Astrocyte (in vitro differentiated cells and primary cell): ENCODE data around the gene GAMT. TPM values are rescaled to one million over a fixed set of nuclear protein-coding genes. Genes with fewer than 3 reads are reported as not detected.
A peak's percentile ranks its signal among the peaks of the same experiment; 100 is the strongest.

ENCODE experiments used
- DNase-seq: peaks from one replicate; pipeline ENCODE4 v3.0.0-alpha.2; 2010; ENCODE audit warnings: low read depth
- FAIRE-seq: peaks from 2 replicates; lab custom pipeline; 2011; peaks lifted over from hg19 to GRCh38; lab: Jason Lieb, UNC
- H2AFZ ChIP-seq: 2 replicates; pipeline ENCODE4 v1.6.0; 2012; ENCODE audit warnings: low read depth, low read length, inconsistent platforms
- H3K27ac ChIP-seq: 2 replicates; pipeline ENCODE4 v1.5.1; 2011; ENCODE audit warnings: low read depth, low read length, inconsistent platforms
- H3K27me3 ChIP-seq: 2 replicates; pipeline ENCODE4 v1.6.0; 2011; ENCODE audit warnings: low read length, inconsistent platforms; ENCODE audit not compliant: insufficient read depth
- H3K36me3 ChIP-seq: 2 replicates; pipeline ENCODE4 v1.5.1; 2011; ENCODE audit warnings: low read length, inconsistent platforms; ENCODE audit not compliant: insufficient read depth
- H3K4me1 ChIP-seq: 2 replicates; pipeline ENCODE4 v1.5.1; 2011; ENCODE audit warnings: low read length, inconsistent platforms; ENCODE audit not compliant: insufficient read depth
- H3K4me2 ChIP-seq: 2 replicates; pipeline ENCODE4 v1.6.0; 2012; ENCODE audit warnings: low read length, inconsistent platforms
- H3K4me3 ChIP-seq: 2 replicates; pipeline ENCODE4 v1.5.1; 2011; ENCODE audit warnings: low read depth, mild to moderate bottlenecking, low read length, inconsistent platforms; ENCODE audit not compliant: insufficient read depth
- H3K79me2 ChIP-seq: 2 replicates; pipeline ENCODE4 v1.6.0; 2012; ENCODE audit warnings: mild to moderate bottlenecking, low read length, inconsistent platforms; ENCODE audit not compliant: insufficient read depth
- H3K9ac ChIP-seq: 2 replicates; pipeline ENCODE4 v1.6.0; 2012; ENCODE audit warnings: mild to moderate bottlenecking, low read length, inconsistent platforms
- H3K9me3 ChIP-seq: 2 replicates; pipeline ENCODE4 v1.5.1; 2012; ENCODE audit warnings: low read depth, mild to moderate bottlenecking, low read length, inconsistent platforms; ENCODE audit not compliant: insufficient read depth
- H4K20me1 ChIP-seq: 2 replicates; pipeline ENCODE4 v1.6.0; 2012; ENCODE audit warnings: low read length, inconsistent platforms; ENCODE audit not compliant: insufficient read depth
- H3K27ac Mint-ChIP-seq: one replicate; pipeline ENCODE4 v1.8.0; 2021; ENCODE audit warnings: mild to moderate bottlenecking, mixed read lengths; ENCODE audit not compliant: unreplicated experiment
- H3K27me3 Mint-ChIP-seq: one replicate; pipeline ENCODE4 v1.8.0; 2021; ENCODE audit warnings: low read depth, mixed read lengths; ENCODE audit not compliant: unreplicated experiment
- H3K36me3 Mint-ChIP-seq: one replicate; pipeline ENCODE4 v1.8.0; 2021; ENCODE audit warnings: low read depth, mixed read lengths; ENCODE audit not compliant: unreplicated experiment
- H3K4me1 Mint-ChIP-seq: one replicate; pipeline ENCODE4 v1.8.0; 2021; ENCODE audit warnings: low read depth, mixed read lengths; ENCODE audit not compliant: unreplicated experiment
- H3K4me3 Mint-ChIP-seq: one replicate; pipeline ENCODE4 v1.8.0; 2021; ENCODE audit warnings: mild to moderate bottlenecking, moderate library complexity, mixed read lengths; ENCODE audit not compliant: unreplicated experiment
- H3K9me3 Mint-ChIP-seq: one replicate; pipeline ENCODE4 v1.8.0; 2021; ENCODE audit warnings: mild to moderate bottlenecking, mixed read lengths; ENCODE audit not compliant: unreplicated experiment
- CTCF ChIP-seq: IDR thresholded peaks from 2 replicates; pipeline ENCODE4 v1.5.1; 2011; ENCODE audit warnings: low read depth, mild to moderate bottlenecking, inconsistent platforms, low read length, moderate library complexity; ENCODE audit not compliant: insufficient read depth
- EZH2 ChIP-seq: IDR thresholded peaks from 2 replicates; pipeline ENCODE4 v1.6.1; 2012; ENCODE audit warnings: mild to moderate bottlenecking, low read length, inconsistent platforms; ENCODE audit not compliant: insufficient read depth
- total RNA-seq: library from RNA; stranded (reverse); gene quantifications from 2 replicates; pipeline ENCODE4 v1.2.1, GENCODE V29; 2021

GAMT gene
- total RNA-seq, 1 donor from 2014 or later = 35.9 TPM

- TF ChIP-seq CTCF (no peak), EZH2 (no peak)
- Mint-ChIP-seq H3K4me1 (peaks cover 1% of the 10 kb centered on the region), H3K9me3 (no peaks in the 10 kb centered on the region), H3K4me3 (peak overlapping the region; percentile 5), H3K27me3 (no peaks in the 10 kb centered on the region), H3K36me3 (peaks cover 3% of the 10 kb centered on the region), H3K27ac (peak overlapping the region; percentile 75)
- no peaks in the 10 kb centered on the region for H3K27me3 ChIP-seq
- peaks cover 12% of the 10 kb centered on the region for H3K4me1 ChIP-seq
- H4K20me1 ChIP-seq = peaks cover 93% of the 10 kb centered on the region
- no peak overlapping the region for H2AFZ ChIP-seq
- peaks cover 29% of the 10 kb centered on the region for H3K36me3 ChIP-seq
- DNase-seq (no peak), FAIRE-seq (no peak)
- H3K79me2 ChIP-seq = peaks cover 95% of the 10 kb centered on the region
- H3K4me2 ChIP-seq = no peak overlapping the region
- H3K4me3 ChIP-seq = no peak overlapping the region
- H3K27ac ChIP-seq = no peak overlapping the region
- no peaks in the 10 kb centered on the region for H3K9me3 ChIP-seq
- no peak overlapping the region for H3K9ac ChIP-seq
Measured at GRCh38 chr19:1422943-1423342, 21.6 kb upstream of the GAMT start.

GRCh38 chr19:1422360-1422759 lies 21.0 kb upstream of the GAMT start:
- H3K4me1 ChIP-seq = peaks cover 18% of the 10 kb centered on the region
- no peak overlapping the region for H3K9ac ChIP-seq
- H4K20me1 ChIP-seq = peaks cover 95% of the 10 kb centered on the region
- Mint-ChIP-seq H3K4me1 (peaks cover 6% of the 10 kb centered on the region), H3K36me3 (peaks cover 3% of the 10 kb centered on the region), H3K27me3 (no peaks in the 10 kb centered on the region), H3K9me3 (no peaks in the 10 kb centered on the region), H3K4me3 (no peak overlapping the region), H3K27ac (no peak overlapping the region)
- peaks cover 95% of the 10 kb centered on the region for H3K79me2 ChIP-seq
- peaks cover 29% of the 10 kb centered on the region for H3K36me3 ChIP-seq
- DNase-seq = no peak
- no peaks in the 10 kb centered on the region for H3K27me3 ChIP-seq
- no peak overlapping the region for H3K4me2 ChIP-seq
- H3K9me3 ChIP-seq = no peaks in the 10 kb centered on the region
- TF ChIP-seq EZH2 = no peak
- no peak for TF ChIP-seq CTCF
- H3K4me3 ChIP-seq = no peak overlapping the region
- FAIRE-seq = no peak
- H2AFZ ChIP-seq = no peak overlapping the region
- no peak overlapping the region for H3K27ac ChIP-seq

DNA sequence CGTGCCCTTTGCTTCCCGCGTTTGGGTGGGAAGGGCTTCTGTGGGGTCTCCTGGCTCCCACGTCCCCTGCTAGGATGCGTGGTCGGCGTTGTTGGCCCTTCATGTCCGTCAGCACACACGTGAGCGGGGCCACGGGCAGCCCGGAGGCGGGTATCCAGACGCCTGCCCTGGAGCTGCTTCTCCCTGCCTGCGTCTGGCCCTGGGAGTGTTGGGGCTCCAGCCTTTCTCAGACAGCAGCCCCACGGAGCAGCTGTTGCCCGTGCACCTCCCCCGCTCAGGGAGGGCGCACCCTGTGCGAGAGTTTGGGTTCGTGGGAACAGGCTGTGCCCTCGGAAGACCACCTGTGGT lies 20.6 kb upstream of the GAMT start:
- H3K27me3 Mint-ChIP-seq = no peaks in the 10 kb centered on the region
- TF ChIP-seq CTCF (no peak), EZH2 (no peak)
- Histone ChIP-seq H3K79me2 (peaks cover 95% of the 10 kb centered on the region), H3K4me2 (no peak overlapping the region), H3K9me3 (no peaks in the 10 kb centered on the region), H3K27me3 (no peaks in the 10 kb centered on the region), H3K36me3 (peaks cover 29% of the 10 kb centered on the region), H3K4me3 (no peak overlapping the region), H3K27ac (no peak overlapping the region), H3K9ac (no peak overlapping the region), H3K4me1 (peaks cover 22% of the 10 kb centered on the region), H2AFZ (no peak overlapping the region), H4K20me1 (peaks cover 95% of the 10 kb centered on the region)
- H3K9me3 Mint-ChIP-seq = no peaks in the 10 kb centered on the region
- H3K4me3 Mint-ChIP-seq = no peak overlapping the region
- FAIRE-seq (no peak), DNase-seq (no peak)
- peaks cover 10% of the 10 kb centered on the region for H3K4me1 Mint-ChIP-seq
- no peak overlapping the region for H3K27ac Mint-ChIP-seq
- peaks cover 3% of the 10 kb centered on the region for H3K36me3 Mint-ChIP-seq
